ENCODE data around the gene LGALS7. TPM values are rescaled to one million over a fixed set of nuclear protein-coding genes. Genes with fewer than 3 reads are reported as not detected.
"Not testable (repeated sequence)": the region's sequence is repeated elsewhere in the genome, so short reads cannot be mapped to it uniquely, and the experiment has no call there.

The LGALS7 gene
- total RNA-seq, 4 donors from 2014 or later: not detected

DNA sequence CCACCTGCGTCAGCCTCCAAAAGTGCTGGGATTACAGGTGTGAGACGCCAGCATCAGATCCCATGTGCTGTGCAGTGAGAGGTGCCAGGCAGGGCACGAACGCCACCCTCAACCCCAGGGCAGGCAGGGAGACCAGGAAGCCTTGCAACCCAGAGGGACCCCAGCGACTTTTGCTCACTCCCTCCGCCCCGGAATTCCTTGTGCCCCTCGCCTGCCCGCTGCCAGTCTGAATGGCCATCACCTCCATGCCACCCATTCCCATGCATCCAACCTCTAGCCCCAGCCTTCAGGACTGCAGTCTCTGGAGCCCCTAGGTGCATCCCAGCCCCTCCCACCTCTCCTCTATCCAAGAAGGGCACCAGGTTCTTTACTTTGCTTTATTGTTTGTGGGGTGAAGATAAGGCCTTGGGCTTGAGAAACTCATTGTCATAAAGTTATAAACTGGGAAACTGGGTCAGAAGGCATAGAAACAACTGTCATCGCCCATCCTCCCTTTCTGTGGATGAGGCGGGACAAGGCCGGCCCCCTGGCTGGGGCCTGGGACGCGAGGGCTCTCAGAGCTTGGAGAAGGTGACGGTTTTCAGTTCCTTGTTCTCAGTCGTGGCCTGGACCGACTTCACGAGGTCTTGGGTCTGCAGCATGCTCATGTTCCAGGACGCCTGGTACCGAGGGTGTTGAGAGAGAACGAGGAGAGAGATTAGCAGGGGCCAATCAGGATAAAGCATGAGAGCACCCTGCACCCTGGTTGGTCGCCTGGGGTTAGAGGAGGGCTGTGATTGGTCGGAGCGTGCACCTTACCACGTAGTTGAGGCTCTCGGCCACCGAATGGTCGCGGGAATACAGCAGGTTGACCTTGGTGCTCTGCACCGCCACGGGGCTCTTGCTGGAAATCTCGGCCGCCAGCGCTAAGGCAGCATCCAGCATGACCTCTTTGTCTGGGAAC, 42.0 kb upstream of the LGALS7 start:
- Histone ChIP-seq H3K4me1 (peaks cover 0 to 8% of the 10 kb centered on the region in 2 donors), H3K9me3 (no peaks in the 10 kb centered on the region), H3K27ac (no peak overlapping the region), H3K36me3 (peaks cover 26 to 32% of the 10 kb centered on the region in 2 donors), H3K27me3 (no peaks in the 10 kb centered on the region), H3K4me3 (replicated peaks in 1 of 3) (no peak overlapping the region)
- no peak for TF ChIP-seq POLR2A (IDR thresholded peaks at IDR 0.05)
- no peak for TF ChIP-seq CTCF (IDR thresholded peaks at IDR 0.05)
- no peak for DNase-seq
- 92 to 95% methylated on average over 33 of the region's 34 CpGs for WGBS, 2 donors
- intact Hi-C loops (cut with DNase I): no loop called here

DNA sequence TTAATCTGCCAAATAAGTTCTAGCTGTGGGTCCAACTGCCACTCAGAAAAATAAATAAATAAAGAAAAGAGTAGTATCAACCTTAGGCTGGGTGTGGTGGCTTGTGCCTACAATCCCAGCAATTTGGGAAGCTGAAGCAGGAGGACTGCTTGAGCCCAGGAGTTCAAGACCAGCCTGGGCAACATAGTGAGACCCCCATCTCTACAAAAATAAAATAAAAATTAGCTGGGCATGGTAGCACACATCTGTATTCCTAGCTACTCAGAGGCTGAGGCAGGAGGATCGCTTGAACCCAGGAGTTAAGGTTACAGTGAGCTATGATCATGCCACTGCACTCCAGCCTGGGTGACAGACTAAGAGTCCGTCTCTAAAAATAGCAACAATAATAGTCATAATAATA, 40.6 kb upstream of the LGALS7 start:
- H3K27me3 ChIP-seq; H3K9me3 ChIP-seq; H3K4me3 ChIP-seq (replicated peaks in 1 of 3); intact Hi-C loops (cut with DNase I); DNase-seq; H3K4me1 ChIP-seq; H3K27ac ChIP-seq: not testable (repeated sequence)
- 89 to 91% methylated on average over 2 of the region's 2 CpGs for WGBS, 2 donors
- H3K36me3 ChIP-seq: peaks cover 26 to 32% of the 10 kb centered on the region in 2 donors

GRCh38 chr19:38813323-38813722, 40.0 kb upstream of the LGALS7 start:
- peaks cover 0 to under 1% of the 10 kb centered on the region in 2 donors for H3K4me1 ChIP-seq
- peaks cover 26 to 32% of the 10 kb centered on the region in 2 donors for H3K36me3 ChIP-seq
- 94 to 95% methylated on average over 6 of the region's 6 CpGs for WGBS, 2 donors
- DNase-seq: no peak
- intact Hi-C loops (cut with DNase I): no loop called here
- no peaks in the 10 kb centered on the region for H3K27me3 ChIP-seq
- TF ChIP-seq POLR2A (IDR thresholded peaks at IDR 0.05) (no peak), CTCF (IDR thresholded peaks at IDR 0.05) (no peak)
- H3K27ac ChIP-seq: no peak overlapping the region
- H3K9me3 ChIP-seq: no peaks in the 10 kb centered on the region
- no peak overlapping the region for H3K4me3 ChIP-seq (replicated peaks in 1 of 3)

- no peak within 1 kb of the TSS for H3K4me3 ChIP-seq (replicated peaks in 1 of 3)
- H3K4me1 ChIP-seq: peaks cover 4 to 5% of the 10 kb centered on the region in 2 donors
- no peaks in the 10 kb centered on the region for H3K9me3 ChIP-seq
- intact Hi-C loops (cut with DNase I): no loop called here
- TF ChIP-seq CTCF (IDR thresholded peaks at IDR 0.05): no peak
- TF ChIP-seq POLR2A (IDR thresholded peaks at IDR 0.05): no peak
- no peak within 1 kb of the TSS for H3K27ac ChIP-seq
- no peak for DNase-seq
- WGBS, 2 donors: 90 to 94% methylated on average over 14 to 15 of the region's 15 CpGs
- H3K36me3 ChIP-seq: peaks cover 26 to 29% of the 10 kb centered on the region in 2 donors
- H3K27me3 ChIP-seq: no peaks in the 10 kb centered on the region
These were observed 39.6 kb upstream of the LGALS7 start, which contains the start of gene LGALS4 for GRCh38 chr19:38812841-38813320. TSS of gene LGALS4 (minus strand) at chr19:38812945. CDS start at chr19:38812886, 59 bp downstream.

- intact Hi-C loops (cut with DNase I): no loop called here
- 80 to 83% methylated on average over 18 of the region's 18 CpGs for WGBS, 2 donors
These were observed 38.9 kb upstream of the LGALS7 start for GRCh38 chr19:38812009-38812840.

More at GRCh38 chr19:38812009-38812840, 38.9 kb upstream of the LGALS7 start:
- DNase-seq: no peak
- Histone ChIP-seq H3K4me1 (peaks cover 4 to 9% of the 10 kb centered on the region in 2 donors), H3K27me3 (no peaks in the 10 kb centered on the region), H3K9me3 (no peaks in the 10 kb centered on the region), H3K4me3 (replicated peaks in 1 of 3) (no peak overlapping the region), H3K27ac (no peak overlapping the region), H3K36me3 (peaks cover 22 to 23% of the 10 kb centered on the region in 2 donors)
- TF ChIP-seq CTCF (IDR thresholded peaks at IDR 0.05) (no peak), POLR2A (IDR thresholded peaks at IDR 0.05) (no peak)
